Neuronal stem cell (in vitro differentiated cells): Measurements from ENCODE around the gene HBA1.
"Not testable (repeated sequence)": the region's sequence is repeated elsewhere in the genome, so short reads cannot be mapped to it uniquely, and the experiment has no call there.

ENCODE experiments used
- DNase-seq: peaks from one replicate; pipeline ENCODE4 v3.0.0-alpha.2; 2013; ENCODE audit warnings: low spot score
- H2AFZ ChIP-seq: one replicate; pipeline ENCODE4 v1.6.1; 2013; ENCODE audit warnings: mild to moderate bottlenecking, low read length, inconsistent platforms
- H2AK5ac ChIP-seq: 2 replicates; pipeline ENCODE4 v1.6.1; 2013; ENCODE audit warnings: low read depth, mild to moderate bottlenecking, inconsistent platforms, low read length, moderate library complexity, mixed read lengths
- H2BK120ac ChIP-seq: 2 replicates; pipeline ENCODE4 v1.6.1; 2013; ENCODE audit warnings: low read depth, mild to moderate bottlenecking, inconsistent platforms, low read length, moderate library complexity, mixed read lengths
- H2BK12ac ChIP-seq: one replicate; pipeline ENCODE4 v1.6.1; 2013; ENCODE audit warnings: low read length, inconsistent platforms
- H2BK15ac ChIP-seq: 2 replicates; pipeline ENCODE4 v1.6.1; 2013; ENCODE audit warnings: mild to moderate bottlenecking, low read length, inconsistent platforms, mixed read lengths
- H2BK5ac ChIP-seq: one replicate; pipeline ENCODE4 v1.6.1; 2013; ENCODE audit warnings: inconsistent platforms, mild to moderate bottlenecking, low read length, moderate library complexity
- H3K14ac ChIP-seq: one replicate; pipeline ENCODE4 v1.6.1; 2013; ENCODE audit warnings: low read length, inconsistent platforms
- H3K18ac ChIP-seq: 2 replicates; pipeline ENCODE4 v1.6.1; 2013; ENCODE audit warnings: low read length, inconsistent platforms
- H3K23ac ChIP-seq: 2 replicates; pipeline ENCODE4 v1.6.1; 2013; ENCODE audit warnings: low read depth, mild to moderate bottlenecking, mixed read lengths, low read length, inconsistent platforms; ENCODE audit not compliant: poor library complexity
- H3K27ac ChIP-seq: replicated peaks from 3 replicates; pipeline ENCODE4 v1.5.1; 2013; ENCODE audit warnings: low read length, inconsistent platforms
- H3K27me3 ChIP-seq, 3 experiments: 2 replicates each; pipeline ENCODE4 v1.6.1; 2013; ENCODE audit warnings: low read length in 3 of 3, mild to moderate bottlenecking in 2 of 3, inconsistent platforms in 1 of 3, low read depth in 1 of 3, mixed read lengths in 1 of 3, moderate library complexity in 1 of 3; ENCODE audit not compliant: control insufficient read depth in 3 of 3, insufficient read depth in 3 of 3
- H3K36me3 ChIP-seq, 2 donors: replicated peaks in 1 of 2; 2 replicates each; pipeline ENCODE4 v1.6.1; 2013; ENCODE audit warnings: low read length in 2 of 2; ENCODE audit not compliant: control insufficient read depth in 2 of 2, insufficient read depth in 2 of 2
- H3K4ac ChIP-seq: 2 replicates; pipeline ENCODE4 v1.6.1; 2013; ENCODE audit warnings: inconsistent platforms, mild to moderate bottlenecking, low read length, moderate library complexity
- H3K4me1 ChIP-seq, 2 donors: 1 replicate in 1 of 2; 2 replicates in 1 of 2; pipeline ENCODE4 v1.6.1; 2013; ENCODE audit warnings: low read length in 2 of 2, low read depth in 1 of 2; ENCODE audit not compliant: control insufficient read depth in 2 of 2, insufficient read depth in 1 of 2
- H3K4me2 ChIP-seq: one replicate; pipeline ENCODE4 v1.6.1; 2013; ENCODE audit warnings: mild to moderate bottlenecking, low read length, inconsistent platforms; ENCODE audit not compliant: insufficient read depth, poor library complexity, severe bottlenecking
- H3K4me3 ChIP-seq, 2 donors: 2 replicates each; pipeline ENCODE4 v1.5.1; 2013; ENCODE audit warnings: low read length in 2 of 2, mild to moderate bottlenecking in 2 of 2, inconsistent platforms in 1 of 2, moderate library complexity in 1 of 2
- H3K79me1 ChIP-seq: one replicate; pipeline ENCODE4 v1.6.1; 2013; ENCODE audit warnings: low read depth, mild to moderate bottlenecking, inconsistent platforms, low read length, moderate library complexity
- H3K9ac ChIP-seq: one replicate; pipeline ENCODE4 v1.6.1; 2013; ENCODE audit warnings: mild to moderate bottlenecking, low read depth, low read length, inconsistent platforms; ENCODE audit not compliant: poor library complexity
- H3K9me3 ChIP-seq, 2 donors: replicated peaks in 1 of 2; 2 replicates each; pipeline versions ENCODE3 to v1.6.1; 2013; ENCODE audit warnings: low read length in 2 of 2, mild to moderate bottlenecking in 2 of 2, inconsistent platforms in 1 of 2, low read depth in 1 of 2, mixed read lengths in 1 of 2, moderate library complexity in 1 of 2; ENCODE audit not compliant: control insufficient read depth in 2 of 2, insufficient read depth in 1 of 2
- H4K8ac ChIP-seq: one replicate; pipeline ENCODE4 v1.6.1; 2013; ENCODE audit warnings: low read depth, mild to moderate bottlenecking, inconsistent platforms, low read length, moderate library complexity
- H4K91ac ChIP-seq: one replicate; pipeline ENCODE4 v1.6.1; 2013; ENCODE audit warnings: low read length, low read depth, mild to moderate bottlenecking, inconsistent platforms; ENCODE audit not compliant: poor library complexity
- WGBS, 2 donors: extraction: QIAGEN DNeasy Blood & Tissue Kit; methylation state at CpG; one replicate each; pipeline ENCODE4 v1.1.7; 2013; ENCODE audit warnings: missing lambda C conversion rate in 2 of 2, mixed read lengths in 1 of 2; ENCODE audit not compliant: insufficient read length in 2 of 2, insufficient replicate concordance in 1 of 2; ENCODE audit errors: extremely low coverage in 2 of 2; 5-methylcytosine and 5-hydroxymethylcytosine counted together

HBA1 gene

DNA sequence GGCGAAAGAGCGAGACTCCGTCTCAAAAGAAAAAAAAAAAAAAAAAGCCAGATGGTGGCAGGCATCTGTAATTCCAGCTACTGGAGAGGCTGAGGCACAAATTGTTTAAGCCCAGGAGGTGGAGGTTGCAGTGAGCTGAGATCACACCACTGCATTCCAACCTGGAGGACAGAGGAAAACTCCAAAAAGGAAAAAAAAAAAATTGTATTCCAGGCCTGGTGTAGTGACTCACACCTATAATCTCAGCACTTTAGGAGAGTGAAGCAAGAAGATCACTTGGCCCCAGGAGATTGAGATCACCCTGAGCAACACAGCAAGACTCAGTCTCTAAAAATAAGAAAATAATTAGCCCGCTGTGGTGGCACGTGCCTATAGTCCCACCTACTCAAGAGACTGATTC, 23.9 kb downstream of the HBA1 start:
- H2BK12ac ChIP-seq, result no peak overlapping the region
- H3K79me1 ChIP-seq, result peaks cover 4% of the 10 kb centered on the region
- no peak overlapping the region for H3K9ac ChIP-seq
- H2AFZ ChIP-seq, result no peak overlapping the region
- H3K14ac ChIP-seq, result no peak overlapping the region
- no peak overlapping the region for H3K27ac ChIP-seq
- peaks cover 39 to 96% of the 10 kb centered on the region in 2 donors for H3K36me3 ChIP-seq
- H3K4me2 ChIP-seq, result no peak overlapping the region
- no peaks in the 10 kb centered on the region for H3K4me1 ChIP-seq
- no peak overlapping the region for H2BK5ac ChIP-seq
- no peak overlapping the region for H2BK120ac ChIP-seq
- DNase-seq, result no peak
- no peak overlapping the region for H2AK5ac ChIP-seq
- no peak overlapping the region for H4K8ac ChIP-seq
- no peaks in the 10 kb centered on the region for H3K27me3 ChIP-seq
- H3K23ac ChIP-seq, result no peak overlapping the region
- H4K91ac ChIP-seq, result no peak overlapping the region
- no peak overlapping the region for H3K4ac ChIP-seq
- H2BK15ac ChIP-seq, result no peak overlapping the region
- H3K9me3 ChIP-seq, result no peaks in the 10 kb centered on the region
- WGBS, 2 donors, result no CpG with 5 or more reads among the region's 5 CpGs
- no peak overlapping the region for H3K4me3 ChIP-seq
- no peak overlapping the region for H3K18ac ChIP-seq

DNA sequence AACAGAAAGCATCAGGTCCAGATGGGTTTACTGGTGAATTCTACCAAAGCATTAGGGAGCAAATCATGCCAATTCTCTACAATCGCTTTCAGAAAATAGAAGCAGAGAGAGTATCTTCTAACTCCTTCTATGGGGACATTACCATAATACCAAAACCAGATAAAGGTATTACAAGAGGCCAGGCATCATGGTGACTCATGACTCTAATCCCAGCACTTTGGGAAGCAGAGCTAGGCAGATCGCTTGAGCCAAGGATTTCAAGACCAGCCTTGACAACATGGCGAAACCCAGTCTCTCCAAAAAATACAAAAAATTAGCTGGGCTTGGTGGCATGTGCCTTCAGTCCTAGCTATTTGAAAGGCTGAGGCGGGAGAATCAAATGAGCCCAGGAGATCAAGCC, 26.8 kb downstream of the HBA1 start:
- no peak overlapping the region for H3K18ac ChIP-seq
- no peak for DNase-seq
- no peak overlapping the region for H4K8ac ChIP-seq
- H3K79me1 ChIP-seq, result peaks cover 3% of the 10 kb centered on the region
- no peak overlapping the region for H2BK120ac ChIP-seq
- no peaks in the 10 kb centered on the region for H3K27me3 ChIP-seq
- H3K9me3 ChIP-seq, result no peaks in the 10 kb centered on the region
- H2BK15ac ChIP-seq, result no peak overlapping the region
- H3K4me2 ChIP-seq, result no peak overlapping the region
- peaks cover 37 to 96% of the 10 kb centered on the region in 2 donors for H3K36me3 ChIP-seq
- no peak overlapping the region for H3K4ac ChIP-seq
- no peak overlapping the region for H3K23ac ChIP-seq
- no peak overlapping the region for H3K14ac ChIP-seq
- no peaks in the 10 kb centered on the region for H3K4me1 ChIP-seq
- H3K9ac ChIP-seq, result no peak overlapping the region
- H4K91ac ChIP-seq, result no peak overlapping the region
- H3K4me3 ChIP-seq, result no peak overlapping the region
- H2BK5ac ChIP-seq, result no peak overlapping the region
- no peak overlapping the region for H2BK12ac ChIP-seq
- no peak overlapping the region for H2AK5ac ChIP-seq
- no peak overlapping the region for H3K27ac ChIP-seq
- no peak overlapping the region for H2AFZ ChIP-seq
- WGBS, 2 donors, result no CpG with 5 or more reads among the region's 4 CpGs

DNA sequence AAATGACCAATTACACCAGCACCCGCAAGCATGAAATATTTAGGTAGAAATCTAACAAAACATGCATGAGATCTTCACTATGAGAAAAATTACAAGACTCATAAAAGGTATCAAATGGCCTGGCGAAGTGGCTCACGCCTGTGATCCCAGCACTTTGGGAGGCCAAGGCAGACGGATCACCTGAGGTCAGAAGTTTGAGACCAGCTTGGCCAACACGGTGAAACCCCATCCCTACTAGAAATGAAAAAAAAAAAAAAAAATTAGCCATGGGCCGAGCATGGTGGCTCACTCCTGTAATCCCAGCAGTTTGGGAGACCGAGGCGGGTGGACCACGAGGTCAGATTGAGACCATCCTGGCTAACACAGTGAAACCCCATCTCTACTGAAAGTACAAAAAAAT, 27.6 kb downstream of the HBA1 start:
- not testable (repeated sequence) for DNase-seq, H2BK12ac ChIP-seq, H4K91ac ChIP-seq, H2BK15ac ChIP-seq, H2AK5ac ChIP-seq, H4K8ac ChIP-seq, H3K4me1 ChIP-seq, H3K23ac ChIP-seq, H3K14ac ChIP-seq, H2BK120ac ChIP-seq, H3K4me2 ChIP-seq, H2BK5ac ChIP-seq, H3K4ac ChIP-seq, H3K27ac ChIP-seq, H3K9ac ChIP-seq, H3K27me3 ChIP-seq, H3K9me3 ChIP-seq, H3K18ac ChIP-seq, H3K4me3 ChIP-seq, H3K79me1 ChIP-seq, H2AFZ ChIP-seq
- H3K36me3 ChIP-seq, result peaks cover 32 to 96% of the 10 kb centered on the region in 2 donors
- no CpG with 5 or more reads among the region's 9 CpGs for WGBS, 2 donors

DNA sequence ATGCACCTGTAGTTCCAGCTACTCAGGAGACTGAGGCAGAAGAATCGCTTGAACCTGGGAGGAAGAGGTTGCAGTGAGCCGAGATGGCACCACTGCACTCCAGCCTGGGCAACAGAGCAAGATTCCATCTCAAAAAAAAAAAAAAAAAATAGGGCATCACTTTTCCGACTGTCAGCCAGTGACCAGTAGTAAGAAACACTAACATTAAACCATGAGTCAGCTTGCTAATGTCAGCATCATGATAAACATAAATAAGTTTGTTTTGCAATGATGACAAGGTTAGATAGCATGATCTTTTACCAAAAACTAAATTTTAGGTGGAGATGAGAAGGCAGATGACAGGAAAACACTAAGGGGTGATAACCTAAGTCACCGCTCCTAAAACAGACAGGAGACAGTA, 32.9 kb downstream of the HBA1 start:
- H2AK5ac ChIP-seq, H3K14ac ChIP-seq, H2BK5ac ChIP-seq, H3K18ac ChIP-seq, H2AFZ ChIP-seq, H2BK12ac ChIP-seq, H2BK15ac ChIP-seq, H3K4me2 ChIP-seq, H3K79me1 ChIP-seq, H3K23ac ChIP-seq, H3K27me3 ChIP-seq, H3K4ac ChIP-seq, H4K91ac ChIP-seq, H3K4me3 ChIP-seq, DNase-seq, H4K8ac ChIP-seq, H3K9ac ChIP-seq, H3K4me1 ChIP-seq, H2BK120ac ChIP-seq, H3K27ac ChIP-seq, H3K9me3 ChIP-seq: not testable (repeated sequence)
- WGBS, 2 donors, result no CpG with 5 or more reads among the region's 4 CpGs
- peaks cover 48 to 97% of the 10 kb centered on the region in 2 donors for H3K36me3 ChIP-seq
